ENCODE measurements around the gene KLHL29. TPM values are rescaled to one million over a fixed set of nuclear protein-coding genes. Genes with fewer than 3 reads are reported as not detected.

KLHL29 gene
- total and polyA plus RNA-seq, 4 donors, result 0.29 to 2.3 (median 0.68) TPM

DNA sequence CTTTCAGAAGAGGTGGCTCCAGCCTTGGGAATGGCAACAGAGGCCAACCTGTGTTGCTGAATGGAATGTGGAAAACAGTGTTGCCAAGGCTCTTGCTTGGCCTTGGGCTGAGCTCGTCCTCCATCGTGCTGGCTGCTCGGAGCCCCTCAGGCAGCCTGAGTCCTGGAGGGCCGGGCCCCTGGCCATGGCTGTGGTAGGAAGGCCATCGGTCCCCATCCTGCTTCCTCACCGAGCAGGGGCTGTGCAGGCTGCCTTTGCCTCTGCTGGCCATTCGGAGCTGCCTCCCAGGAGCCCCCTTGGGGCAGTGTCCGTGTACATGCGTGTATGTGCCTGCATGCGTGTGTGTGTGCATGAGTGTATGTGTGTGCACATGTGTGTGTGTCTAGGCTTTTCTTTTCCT lies 178.2 kb downstream of the KLHL29 start:
- Histone ChIP-seq H3K27me3 (ENCODE audit: control insufficient read depth in 4 of 4, insufficient read depth in 4 of 4, low read length in 3 of 4) (no peaks in the 10 kb centered on the region), H3K27ac (ENCODE audit: low read depth in 1 of 2, low read length in 2 of 2) (no peak overlapping the region), H3K4me3 (ENCODE audit: low read depth in 1 of 3, low read length in 3 of 3) (no peak overlapping the region), H3K36me3 (ENCODE audit: control insufficient read depth in 4 of 4, insufficient read depth in 3 of 4, low read depth in 1 of 4, low read length in 3 of 4) (no peaks in the 10 kb centered on the region), H3K9me3 (ENCODE audit: control insufficient read depth in 4 of 4, low read length in 3 of 4) (no peaks in the 10 kb centered on the region), H3K9ac (ENCODE audit: low read depth in 1 of 2, low read length in 2 of 2) (no peak overlapping the region), H3K4me1 (ENCODE audit: control insufficient read depth in 4 of 4, insufficient read depth in 4 of 4, low read length in 3 of 4) (no peaks in the 10 kb centered on the region)
- no peak for DNase-seq (ENCODE audit: low spot score)
- WGBS, result 79% methylated on average over 10 of the region's 10 CpGs
- no peak for TF ChIP-seq SP1 (IDR thresholded peaks at IDR 0.05)
- TF ChIP-seq, protein P1, sequence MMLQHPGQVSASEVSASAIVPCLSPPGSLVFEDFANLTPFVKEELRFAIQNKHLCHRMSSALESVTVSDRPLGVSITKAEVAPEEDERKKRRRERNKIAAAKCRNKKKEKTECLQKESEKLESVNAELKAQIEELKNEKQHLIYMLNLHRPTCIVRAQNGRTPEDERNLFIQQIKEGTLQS (IDR thresholded peaks at IDR 0.05), result no peak
- no peak for TF ChIP-seq YY1 (IDR thresholded peaks at IDR 0.05)
- no peak for TF ChIP-seq EGR1 (IDR thresholded peaks at IDR 0.05; ENCODE audit: low read depth in 2 of 2)
- TF ChIP-seq FOXA1 (IDR thresholded peaks at IDR 0.05), result no peak

DNA sequence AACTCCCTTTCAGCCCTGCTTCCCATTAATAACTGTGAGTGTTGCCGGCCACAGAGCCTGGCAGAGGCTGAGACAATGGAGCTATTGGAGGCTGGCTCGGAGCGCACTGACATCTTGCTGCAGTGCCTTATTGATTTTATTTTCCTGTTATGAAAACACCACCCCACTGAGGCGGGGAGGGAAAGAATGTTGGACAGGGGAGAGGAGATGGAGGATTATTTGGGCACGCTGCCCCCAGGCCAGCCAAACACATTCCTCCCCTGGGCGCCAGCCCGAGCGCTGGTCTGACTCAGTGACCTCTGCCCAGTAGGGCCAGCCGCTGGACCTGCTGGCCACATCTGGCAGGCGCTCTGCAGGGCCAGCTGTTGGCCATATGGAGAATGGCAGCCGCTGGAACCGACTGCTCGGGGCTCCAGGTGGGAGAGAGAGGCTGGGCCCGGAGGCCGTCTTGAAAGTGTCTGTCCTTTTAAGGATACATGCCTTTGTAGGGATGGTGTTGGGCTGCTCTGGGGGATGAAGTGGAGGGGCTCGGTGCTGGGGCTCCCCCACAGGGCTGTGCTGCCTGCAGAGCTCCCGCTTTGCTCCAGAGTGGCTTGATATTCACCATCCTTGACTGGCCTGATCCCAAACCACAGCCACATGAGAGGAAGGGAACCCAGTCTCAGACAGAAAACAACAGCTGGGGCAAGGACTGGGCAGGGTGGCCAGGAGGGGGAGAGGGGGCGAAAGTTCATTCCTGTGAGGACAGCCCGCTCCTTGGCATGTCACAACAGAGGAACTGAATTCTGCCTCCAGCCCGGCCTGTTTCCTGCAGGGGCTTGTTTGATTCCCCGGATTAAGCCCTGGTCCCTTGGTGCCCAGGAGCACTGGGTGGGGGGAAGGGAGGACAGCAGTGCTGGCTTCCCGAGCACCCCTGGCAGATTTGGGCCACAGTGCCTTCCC lies 179.0 kb downstream of the KLHL29 start:
- WGBS, result 83% methylated on average over 22 of the region's 22 CpGs
- no peak for DNase-seq (ENCODE audit: low spot score)
- H3K27ac ChIP-seq (ENCODE audit: low read depth in 1 of 2, low read length in 2 of 2), result peak overlapping the region in 1 of 2 donors; percentile 13

DNA sequence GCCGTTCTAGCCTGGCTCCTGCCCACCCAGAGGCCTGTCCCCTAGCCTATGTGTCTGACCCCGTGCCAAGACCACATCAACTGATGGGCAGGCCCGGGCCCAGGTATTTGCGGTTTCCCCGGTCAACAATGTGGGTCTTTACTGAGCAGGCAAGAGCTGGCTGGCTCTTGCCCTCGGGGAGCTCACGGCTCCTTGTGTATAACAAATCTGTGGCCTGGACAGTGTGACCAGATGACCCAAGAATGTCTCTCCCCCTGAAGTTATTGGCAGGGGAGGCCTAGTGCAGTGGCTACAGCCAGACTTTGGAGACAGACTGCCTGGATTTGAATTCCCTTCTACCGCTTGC lies 179.6 kb downstream of the KLHL29 start:
- Histone ChIP-seq H3K27ac (ENCODE audit: low read depth in 1 of 2, low read length in 2 of 2) (peak overlapping the region in 1 of 2 donors; percentile 13), H3K9me3 (ENCODE audit: control insufficient read depth in 4 of 4, low read length in 3 of 4) (no peaks in the 10 kb centered on the region), H3K4me3 (ENCODE audit: low read depth in 1 of 3, low read length in 3 of 3) (no peak overlapping the region), H3K9ac (ENCODE audit: low read depth in 1 of 2, low read length in 2 of 2) (no peak overlapping the region), H3K4me1 (ENCODE audit: control insufficient read depth in 4 of 4, insufficient read depth in 4 of 4, low read length in 3 of 4) (no peaks in the 10 kb centered on the region), H3K27me3 (ENCODE audit: control insufficient read depth in 4 of 4, insufficient read depth in 4 of 4, low read length in 3 of 4) (no peaks in the 10 kb centered on the region), H3K36me3 (ENCODE audit: control insufficient read depth in 4 of 4, insufficient read depth in 3 of 4, low read depth in 1 of 4, low read length in 3 of 4) (no peaks in the 10 kb centered on the region)
- TF ChIP-seq SP1 (IDR thresholded peaks at IDR 0.05) (no peak), HNF4G (IDR thresholded peaks at IDR 0.05) (no peak), FOXA1 (IDR thresholded peaks at IDR 0.05) (no peak), EGR1 (IDR thresholded peaks at IDR 0.05; ENCODE audit: low read depth in 2 of 2) (no peak), RAD21 (IDR thresholded peaks at IDR 0.05) (no peak), TAF1 (conservative IDR thresholded peaks at IDR 0.05) (no peak), HNF4A (conservative IDR thresholded peaks at IDR 0.05) (no peak), RXRA (IDR thresholded peaks at IDR 0.05) (no peak)
- TF ChIP-seq, protein P2, sequence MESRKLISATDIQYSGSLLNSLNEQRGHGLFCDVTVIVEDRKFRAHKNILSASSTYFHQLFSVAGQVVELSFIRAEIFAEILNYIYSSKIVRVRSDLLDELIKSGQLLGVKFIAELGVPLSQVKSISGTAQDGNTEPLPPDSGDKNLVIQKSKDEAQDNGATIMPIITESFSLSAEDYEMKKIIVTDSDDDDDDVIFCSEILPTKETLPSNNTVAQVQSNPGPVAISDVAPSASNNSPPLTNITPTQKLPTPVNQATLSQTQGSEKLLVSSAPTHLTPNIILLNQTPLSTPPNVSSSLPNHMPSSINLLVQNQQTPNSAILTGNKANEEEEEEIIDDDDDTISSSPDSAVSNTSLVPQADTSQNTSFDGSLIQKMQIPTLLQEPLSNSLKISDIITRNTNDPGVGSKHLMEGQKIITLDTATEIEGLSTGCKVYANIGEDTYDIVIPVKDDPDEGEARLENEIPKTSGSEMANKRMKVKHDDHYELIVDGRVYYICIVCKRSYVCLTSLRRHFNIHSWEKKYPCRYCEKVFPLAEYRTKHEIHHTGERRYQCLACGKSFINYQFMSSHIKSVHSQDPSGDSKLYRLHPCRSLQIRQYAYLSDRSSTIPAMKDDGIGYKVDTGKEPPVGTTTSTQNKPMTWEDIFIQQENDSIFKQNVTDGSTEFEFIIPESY (IDR thresholded peaks at IDR 0.05), result no peak
- no peak for DNase-seq (ENCODE audit: low spot score)
- 90% methylated on average over 8 of the region's 8 CpGs for WGBS

More for the DNA sequence above, 179.0 kb downstream of the KLHL29 start:
- no peaks in the 10 kb centered on the region for H3K9me3 ChIP-seq (ENCODE audit: control insufficient read depth in 4 of 4, low read length in 3 of 4)
- TF ChIP-seq SP1 (IDR thresholded peaks at IDR 0.05) (no peak), NR2F2 (IDR thresholded peaks at IDR 0.05) (peak; percentile 62)
- no peaks in the 10 kb centered on the region for H3K36me3 ChIP-seq (ENCODE audit: control insufficient read depth in 4 of 4, insufficient read depth in 3 of 4, low read depth in 1 of 4, low read length in 3 of 4)
- H3K9ac ChIP-seq (ENCODE audit: low read depth in 1 of 2, low read length in 2 of 2), result no peak overlapping the region
- no peaks in the 10 kb centered on the region for H3K27me3 ChIP-seq (ENCODE audit: control insufficient read depth in 4 of 4, insufficient read depth in 4 of 4, low read length in 3 of 4)
- H3K4me1 ChIP-seq (ENCODE audit: control insufficient read depth in 4 of 4, insufficient read depth in 4 of 4, low read length in 3 of 4), result no peaks in the 10 kb centered on the region
- no peak overlapping the region for H3K4me3 ChIP-seq (ENCODE audit: low read depth in 1 of 3, low read length in 3 of 3)

Measured in liver (tissue), 9 donors.